Measurements from ENCODE around the gene FAM174B.

Gene FAM174B

GRCh38 chr15:92638709-92639365, 16.7 kb downstream of the FAM174B start:
- DNase-seq (ENCODE audit: low read depth) = no peak

GRCh38 chr15:92638291-92638708, 17.3 kb downstream of the FAM174B start:
- no peak for DNase-seq (ENCODE audit: low read depth)

- no peak for DNase-seq (ENCODE audit: low read depth)
These were observed 17.9 kb downstream of the FAM174B start for GRCh38 chr15:92637626-92638025.

- DNase-seq (ENCODE audit: low read depth) = no peak
These were observed 18.6 kb downstream of the FAM174B start for GRCh38 chr15:92636908-92637481.

GRCh38 chr15:92636401-92636907, 19.1 kb downstream of the FAM174B start:
- DNase-seq (ENCODE audit: low read depth) = no peak

- no peak for DNase-seq (ENCODE audit: low read depth)
These were observed 20.8 kb downstream of the FAM174B start for GRCh38 chr15:92634671-92635201.

GRCh38 chr15:92634060-92634459, 21.5 kb downstream of the FAM174B start:
- no peak for DNase-seq (ENCODE audit: low read depth)

GRCh38 chr15:92633418-92633817, 22.2 kb downstream of the FAM174B start:
- DNase-seq (ENCODE audit: low read depth) = no peak

- DNase-seq (ENCODE audit: low read depth) = no peak
These were observed 22.6 kb downstream of the FAM174B start for GRCh38 chr15:92633001-92633400.

GRCh38 chr15:92631721-92632120, 23.9 kb downstream of the FAM174B start:
- no peak for DNase-seq (ENCODE audit: low read depth)

GRCh38 chr15:92629975-92630626, 25.5 kb downstream of the FAM174B start:
- DNase-seq (ENCODE audit: low read depth) = no peak

- no peak for DNase-seq (ENCODE audit: low read depth)
These were observed 26.1 kb downstream of the FAM174B start for GRCh38 chr15:92629276-92629974.

GRCh38 chr15:92627014-92627413, 28.6 kb downstream of the FAM174B start:
- DNase-seq (ENCODE audit: low read depth) = no peak

- DNase-seq (ENCODE audit: low read depth) = no peak
These were observed 30.2 kb downstream of the FAM174B start for GRCh38 chr15:92625251-92625980.

- DNase-seq (ENCODE audit: low read depth) = no peak
These were observed 31.1 kb downstream of the FAM174B start for GRCh38 chr15:92624401-92624991.

- no peak for DNase-seq (ENCODE audit: low read depth)
These were observed 32.1 kb downstream of the FAM174B start for GRCh38 chr15:92623435-92623834.

GRCh38 chr15:92621972-92622533, 33.5 kb downstream of the FAM174B start:
- DNase-seq (ENCODE audit: low read depth) = no peak

- no peak for DNase-seq (ENCODE audit: low read depth)
These were observed 34.6 kb downstream of the FAM174B start for GRCh38 chr15:92620991-92621390.

- no peak for DNase-seq (ENCODE audit: low read depth)
These were observed 36.2 kb downstream of the FAM174B start for GRCh38 chr15:92619145-92620101.

Data from activated T-cell treated with anti-CD3 and anti-CD28 coated beads for 1 hour (primary cell).